ENCODE data around the gene HNRNPK.
"Not testable (repeated sequence)": the region's sequence is repeated elsewhere in the genome, so short reads cannot be mapped to it uniquely, and the experiment has no call there.

The HNRNPK gene

DNA sequence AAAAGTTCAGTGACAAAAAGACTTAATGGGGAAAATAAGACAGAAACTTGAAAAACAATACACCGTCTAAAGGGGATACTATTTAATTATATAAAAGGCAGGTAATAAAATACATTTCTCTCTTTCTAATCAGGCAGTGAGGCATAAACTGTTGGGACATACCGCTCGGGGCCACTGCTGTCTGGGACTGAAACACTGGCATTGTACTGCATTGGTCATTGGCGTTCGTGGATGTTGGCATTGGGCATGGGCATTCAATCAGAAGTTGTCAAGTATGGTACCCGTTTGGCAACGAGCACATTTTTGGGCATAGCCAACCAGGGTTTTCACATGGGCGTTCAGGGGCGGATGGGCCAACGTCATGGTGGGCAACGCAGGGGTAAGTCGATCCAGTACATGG is 4.7 kb downstream of the HNRNPK start:
- no peak for DNase-seq

DNA sequence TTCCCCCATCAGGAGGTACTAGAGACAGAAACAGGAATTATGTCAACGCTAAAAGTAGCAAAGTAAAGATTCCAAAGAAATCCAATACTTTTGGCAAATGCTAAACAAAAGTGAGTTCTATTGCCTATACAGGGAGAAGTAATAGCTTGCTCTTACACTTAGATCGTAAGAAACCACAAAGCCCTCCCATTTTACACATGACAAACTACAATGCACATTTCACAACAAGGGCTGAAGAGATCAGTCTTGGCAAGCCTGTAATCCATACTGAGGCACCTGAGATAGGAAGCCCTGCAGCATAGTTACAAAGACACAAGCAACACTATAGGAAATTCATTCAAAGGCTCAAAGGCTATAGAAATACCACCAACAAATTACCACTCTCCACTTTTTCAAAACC is 7.7 kb downstream of the HNRNPK start:
- DNase-seq = no peak

DNA sequence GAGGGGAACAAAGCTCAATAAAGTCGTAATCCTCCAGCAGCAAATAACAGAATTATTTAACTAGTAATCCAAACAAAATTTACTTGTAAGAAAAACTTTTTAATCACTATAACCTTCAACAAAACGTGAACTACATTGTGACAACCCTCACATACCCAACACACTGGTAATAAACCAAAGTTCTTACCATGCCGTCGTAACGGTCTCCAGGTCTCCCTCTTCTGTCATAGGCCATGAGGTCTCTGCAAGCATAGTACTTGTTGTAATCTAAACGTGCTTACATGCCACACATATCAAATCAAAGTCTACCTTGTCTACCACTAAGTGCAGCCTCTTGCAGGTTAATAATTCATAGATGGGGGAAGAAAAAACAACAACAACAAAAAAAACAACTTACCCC is 8.5 kb downstream of the HNRNPK start:
- DNase-seq = no peak

DNA sequence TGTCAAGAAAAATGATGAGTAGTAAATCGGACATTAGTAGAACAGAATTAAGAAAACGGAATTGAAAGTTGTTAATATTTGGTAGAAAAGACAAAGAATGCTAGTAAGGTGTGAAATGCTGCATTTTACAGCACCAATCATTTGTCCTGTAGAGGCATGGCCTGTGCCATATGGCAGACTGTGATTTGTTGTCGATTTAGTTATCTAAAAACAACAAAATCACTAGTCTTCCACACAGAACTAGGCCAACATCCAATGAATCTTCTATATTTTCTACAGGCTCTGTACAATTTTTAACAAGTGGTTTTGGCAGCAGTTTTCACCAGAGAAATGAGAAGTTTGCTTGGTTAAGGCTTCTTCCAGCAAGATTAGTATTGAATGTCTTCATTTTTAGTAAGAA is 10.4 kb downstream of the HNRNPK start:
- DNase-seq = no peak

DNA sequence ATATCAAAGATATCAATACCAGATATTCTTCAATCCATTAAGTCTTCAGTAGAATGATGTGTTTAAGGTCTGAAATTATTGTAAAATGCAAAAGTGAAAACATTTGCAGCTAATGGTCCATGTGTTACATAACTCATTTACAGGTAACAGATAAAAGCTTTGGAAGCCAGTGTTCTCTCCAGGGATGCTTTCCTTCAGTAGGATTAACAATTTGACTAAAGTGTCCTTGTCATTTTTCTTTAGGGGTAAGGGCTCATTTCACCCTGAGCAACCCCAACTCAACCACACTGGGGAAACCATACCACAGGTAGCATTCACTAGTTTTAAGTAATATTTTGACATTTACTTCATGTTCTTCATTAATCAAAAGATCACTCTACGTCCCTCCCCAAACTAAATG is 12.9 kb downstream of the HNRNPK start:
- no peak for DNase-seq

DNA sequence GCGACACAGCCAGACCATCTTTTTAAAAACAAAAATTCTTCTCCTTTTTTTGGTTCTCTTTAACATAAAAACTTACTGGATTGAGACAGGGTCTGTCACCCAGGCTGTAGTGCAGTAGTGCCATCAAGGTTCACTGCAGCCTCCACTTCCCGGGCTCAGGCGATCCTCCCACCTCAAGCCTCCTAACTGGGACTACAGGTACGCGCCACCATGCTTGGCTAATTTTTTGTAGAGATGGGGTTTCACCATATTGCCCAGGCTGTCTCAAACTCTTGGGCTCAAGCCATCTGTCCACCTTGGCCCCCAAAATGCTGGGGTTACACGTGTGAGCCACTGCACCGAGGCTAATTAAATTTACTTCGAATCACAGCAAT is 13.8 kb downstream of the HNRNPK start:
- DNase-seq = no peak

DNA sequence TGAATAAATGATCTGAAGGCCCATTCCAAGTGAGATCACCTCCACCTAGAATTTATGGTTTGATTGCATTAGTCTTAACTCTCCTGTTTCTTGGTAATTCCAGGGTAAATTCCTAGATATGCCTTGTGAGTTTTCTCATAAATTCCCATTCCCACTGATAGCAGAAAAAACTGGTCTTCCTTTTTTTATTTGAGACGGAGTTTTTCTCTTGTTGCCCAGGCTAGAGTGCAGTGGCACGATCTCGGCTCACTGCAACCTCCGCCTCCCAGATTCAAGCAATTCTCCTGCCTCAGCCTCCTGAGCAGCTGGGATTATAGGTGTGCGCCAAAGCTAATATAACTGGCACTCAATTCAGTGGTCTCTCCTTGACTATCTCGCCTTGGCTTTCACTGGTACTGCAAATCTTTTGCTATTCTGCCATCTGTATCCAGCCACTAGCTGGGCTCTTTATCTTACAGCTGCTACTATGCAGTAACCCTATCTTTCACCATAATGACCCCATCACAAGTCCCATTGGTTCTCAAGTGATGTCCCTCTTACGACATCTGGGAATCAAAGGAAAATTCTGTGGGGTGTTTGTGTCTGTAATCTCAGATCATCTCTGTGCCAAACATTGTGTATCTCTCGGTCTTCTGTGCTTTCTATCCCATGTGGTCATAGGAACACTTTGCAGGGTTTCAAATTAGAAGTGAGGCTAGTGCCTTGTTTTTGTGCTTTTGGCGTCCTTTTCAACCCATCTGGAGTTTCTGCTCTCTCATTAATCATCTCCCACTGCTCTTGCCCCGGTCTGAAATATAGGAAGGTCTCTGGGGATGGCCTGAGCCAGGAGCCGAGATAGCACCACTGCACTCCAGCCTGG is 14.4 kb downstream of the HNRNPK start:
- peak; percentile 31 for DNase-seq

DNA sequence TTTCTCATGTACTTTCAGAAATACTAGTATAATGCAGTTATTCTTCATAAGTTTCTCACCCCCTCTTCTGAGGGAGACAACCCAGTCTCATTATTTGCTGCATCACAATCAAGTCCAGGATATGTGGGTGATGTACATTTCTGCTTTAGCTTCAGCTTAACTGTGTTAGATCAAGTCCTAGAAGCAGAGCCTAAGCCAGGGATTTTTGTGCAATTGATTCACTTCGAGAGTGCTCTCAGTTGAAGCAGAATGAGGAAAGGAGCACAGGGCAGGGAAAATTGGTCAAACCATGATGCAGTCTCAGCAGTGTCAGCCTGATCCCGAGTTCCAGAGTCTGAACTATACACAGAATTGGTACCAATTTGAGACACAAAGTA is 15.1 kb downstream of the HNRNPK start:
- DNase-seq = peak; percentile 31

DNA sequence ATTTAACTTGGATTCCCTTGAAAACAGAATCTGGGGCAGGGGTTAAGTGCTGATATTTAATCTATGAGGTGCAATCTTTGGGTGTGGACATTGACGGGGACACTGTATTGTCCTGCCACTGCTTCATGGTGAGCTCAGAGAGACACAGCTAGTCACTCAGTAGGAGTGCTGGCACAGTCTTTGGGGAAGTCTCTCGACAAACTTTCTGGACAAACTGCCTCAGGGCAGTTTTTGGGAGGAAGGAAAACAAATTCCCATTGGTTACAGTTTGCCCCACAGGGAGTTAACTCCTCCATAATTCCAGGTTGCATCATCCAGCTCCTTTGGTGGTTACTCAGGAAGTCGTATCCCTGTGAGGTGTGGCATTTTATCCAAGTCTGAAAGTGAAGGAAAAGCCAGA is 17.9 kb downstream of the HNRNPK start:
- peak; percentile 81 for DNase-seq

DNA sequence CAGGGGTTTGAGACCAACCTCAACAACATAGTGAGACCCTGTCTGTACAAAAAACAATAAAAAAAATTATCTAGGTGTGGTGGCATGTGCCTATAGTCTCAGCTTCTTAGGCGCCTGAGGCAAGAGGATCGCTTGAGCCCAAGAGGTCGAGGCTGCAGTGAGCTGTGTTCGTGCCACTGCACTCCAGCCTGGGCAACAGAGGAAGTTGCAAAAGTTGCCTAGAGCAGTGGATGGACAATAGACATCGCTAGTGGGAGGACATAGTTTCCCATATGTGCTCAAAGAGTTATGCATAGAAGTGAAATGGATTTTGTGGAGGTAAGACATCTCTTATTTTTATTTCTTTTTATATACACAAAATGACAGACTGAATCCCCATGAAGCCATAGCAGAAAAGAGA is 19.0 kb downstream of the HNRNPK start:
- no peak for DNase-seq

DNA sequence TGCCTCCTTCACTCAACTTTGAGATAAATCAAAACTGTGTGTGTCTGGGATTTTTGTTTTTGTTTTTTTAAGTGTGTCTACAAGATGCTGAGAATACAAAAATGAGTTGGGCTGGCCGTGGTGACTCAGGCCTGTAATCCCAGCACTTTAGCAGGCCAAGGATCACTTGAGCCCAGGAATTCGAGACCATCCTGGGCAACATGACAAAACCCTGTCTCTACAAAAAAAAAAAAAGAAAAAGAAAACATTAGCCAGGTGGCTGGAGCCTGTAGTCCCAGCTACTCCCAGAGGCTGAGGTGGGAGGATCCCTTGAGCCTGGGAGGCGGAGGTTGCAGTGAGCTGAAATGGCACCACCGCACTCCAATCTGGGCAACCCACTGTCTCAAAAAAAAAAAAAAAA is 21.0 kb downstream of the HNRNPK start:
- peak; percentile 82 for DNase-seq

DNA sequence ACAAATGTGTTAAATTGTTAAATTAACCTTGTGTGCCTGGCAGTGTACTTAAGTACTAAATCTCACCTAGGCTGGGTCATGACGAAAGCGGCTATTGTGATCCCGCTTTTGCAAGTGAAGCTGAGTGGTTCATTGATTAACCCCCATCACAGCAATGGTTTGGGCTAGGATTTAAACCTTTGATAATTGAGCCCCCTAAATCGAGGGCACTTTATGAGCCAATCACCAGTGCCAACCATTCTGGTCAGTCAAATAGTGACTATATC is 22.8 kb downstream of the HNRNPK start:
- DNase-seq = no peak

DNA sequence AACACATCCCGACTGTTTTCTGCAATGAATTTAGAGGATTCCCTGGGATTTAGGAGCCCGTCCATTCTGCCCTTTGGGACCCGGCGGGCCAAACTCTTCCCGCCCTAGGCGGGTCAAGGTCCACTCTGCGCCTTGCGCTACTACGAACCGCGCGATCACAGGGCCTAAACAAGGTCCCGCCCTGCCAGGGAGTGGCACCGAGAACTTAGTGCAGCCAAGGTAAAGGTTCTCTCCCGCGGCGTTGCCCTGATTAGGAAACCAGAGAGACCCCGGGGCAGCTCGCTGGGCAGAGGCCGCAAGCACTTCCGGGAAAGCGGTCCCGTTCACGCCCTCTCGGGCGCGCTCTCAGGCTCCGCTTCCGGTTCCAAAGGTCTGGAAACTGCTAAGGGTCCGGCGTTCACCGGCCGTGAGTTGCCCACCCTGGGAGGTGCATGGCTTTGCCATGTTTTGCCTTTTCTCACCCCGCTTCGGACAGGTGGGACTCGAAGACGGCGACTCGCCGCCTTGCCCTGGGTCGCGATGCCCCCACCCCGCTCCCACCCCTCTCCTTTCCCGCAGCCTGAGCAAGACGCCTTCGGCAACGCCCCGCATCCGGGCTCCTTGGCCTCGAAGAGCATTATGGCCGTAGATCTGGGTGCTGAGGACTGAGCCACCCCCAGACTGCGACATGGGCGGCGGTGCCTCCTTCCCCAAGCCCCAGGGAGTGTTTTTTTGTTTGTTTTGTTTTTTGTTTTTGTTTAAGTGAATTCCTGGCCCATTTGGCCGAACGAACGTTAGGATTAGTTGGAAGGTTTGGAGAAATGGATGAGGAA is 23.4 kb downstream of the HNRNPK start:
- peak; percentile 74 for DNase-seq

DNA sequence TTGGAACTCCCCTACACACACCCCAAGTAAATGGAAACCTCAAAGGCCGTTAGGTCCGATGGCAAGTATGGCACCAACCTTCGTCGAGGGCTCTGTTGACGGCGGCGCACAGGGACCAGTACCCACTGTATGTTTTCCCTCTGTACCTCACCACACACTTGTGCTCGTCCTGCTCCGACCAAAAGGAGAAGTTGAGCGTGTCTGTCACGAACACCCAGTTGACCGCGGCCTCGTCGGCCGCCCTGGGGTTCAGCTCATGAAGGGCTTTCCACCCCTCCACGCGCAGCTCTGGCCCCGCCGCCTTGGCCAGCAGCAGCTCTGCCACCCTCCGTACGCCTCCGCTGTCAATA is 24.0 kb downstream of the HNRNPK start:
- DNase-seq = no peak

DNA sequence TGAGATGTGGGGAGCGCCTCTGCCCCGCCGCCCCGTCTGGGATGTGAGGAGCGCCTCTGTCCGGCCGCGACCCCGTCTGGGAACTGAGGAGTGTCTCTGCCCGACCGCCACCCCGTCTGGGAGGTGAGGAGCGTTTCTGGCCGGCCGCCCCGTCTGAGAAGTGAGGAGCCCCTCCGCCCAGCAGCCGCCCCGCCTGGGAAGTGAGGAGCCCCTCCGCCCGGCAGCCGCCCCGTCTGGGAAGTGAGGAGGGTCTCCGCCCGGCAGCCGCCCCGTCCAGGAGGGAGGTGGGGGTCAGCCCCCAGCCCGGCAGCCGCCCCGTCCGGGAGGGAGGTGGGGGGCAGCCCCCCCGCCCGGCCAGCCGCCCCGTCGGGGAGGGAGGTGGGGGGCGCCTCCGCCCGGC is 31.9 kb downstream of the HNRNPK start:
- DNase-seq = not testable (repeated sequence)

DNA sequence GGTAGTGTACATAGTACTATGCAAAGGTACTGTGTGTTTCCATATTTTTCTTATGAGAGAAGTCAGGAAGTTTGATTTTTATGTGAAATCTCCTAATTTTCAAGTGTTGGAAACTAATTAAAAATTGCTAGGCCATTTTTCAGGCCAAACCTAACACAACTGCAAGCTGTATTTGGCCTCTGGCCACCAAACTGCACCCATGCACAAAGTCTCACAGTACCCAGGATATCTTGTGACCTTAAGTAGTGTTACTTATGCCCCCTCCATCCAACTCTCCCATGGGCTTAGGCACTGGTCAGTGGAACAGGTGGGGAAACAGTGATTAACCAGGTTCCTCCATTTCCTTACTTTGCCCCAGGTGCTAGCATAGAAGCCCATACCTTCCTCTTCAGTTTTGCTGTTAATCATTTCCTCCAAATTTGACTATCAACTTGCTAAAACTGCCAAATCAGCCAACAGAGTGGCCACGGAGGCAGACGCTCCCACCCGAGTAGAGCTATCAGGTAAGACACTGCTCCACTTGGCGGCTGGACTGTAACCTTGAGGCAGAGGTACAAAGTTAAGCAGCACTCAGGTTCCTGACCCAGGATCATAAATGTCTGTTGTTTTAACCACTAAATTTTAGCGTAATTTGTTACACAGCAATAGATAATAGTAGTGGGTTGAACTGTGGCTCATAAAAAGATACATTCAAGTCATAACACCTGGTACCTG is 39.3 kb downstream of the HNRNPK start:
- no peak for DNase-seq

DNA sequence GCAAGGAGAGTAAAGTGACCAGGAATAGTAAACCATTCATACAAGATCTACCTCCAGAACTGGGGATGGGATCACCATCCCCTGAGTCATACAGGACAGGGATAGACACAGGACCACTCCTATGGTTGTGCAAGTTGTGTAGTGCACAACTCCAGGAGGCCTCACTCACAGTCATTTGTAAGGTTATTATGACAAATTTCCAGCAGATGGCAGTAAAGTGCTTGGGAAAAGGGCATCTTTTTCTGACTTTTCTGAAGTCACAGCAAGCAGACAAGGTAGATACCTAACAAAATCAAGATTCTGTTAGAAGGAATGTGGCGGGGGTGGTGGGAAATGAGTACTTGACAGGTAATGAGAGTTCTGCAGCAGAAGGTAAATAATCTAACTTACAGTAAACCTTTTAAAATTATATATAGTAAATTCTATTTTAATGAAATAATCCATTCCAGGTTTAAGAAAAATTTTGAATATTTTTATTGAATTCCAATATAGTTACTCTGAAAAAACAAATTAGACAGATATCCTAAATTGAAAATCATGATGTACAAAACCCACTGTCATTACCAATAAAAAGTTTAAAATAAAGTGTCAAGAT is 42.1 kb downstream of the HNRNPK start:
- peak; percentile 66 for DNase-seq

DNA sequence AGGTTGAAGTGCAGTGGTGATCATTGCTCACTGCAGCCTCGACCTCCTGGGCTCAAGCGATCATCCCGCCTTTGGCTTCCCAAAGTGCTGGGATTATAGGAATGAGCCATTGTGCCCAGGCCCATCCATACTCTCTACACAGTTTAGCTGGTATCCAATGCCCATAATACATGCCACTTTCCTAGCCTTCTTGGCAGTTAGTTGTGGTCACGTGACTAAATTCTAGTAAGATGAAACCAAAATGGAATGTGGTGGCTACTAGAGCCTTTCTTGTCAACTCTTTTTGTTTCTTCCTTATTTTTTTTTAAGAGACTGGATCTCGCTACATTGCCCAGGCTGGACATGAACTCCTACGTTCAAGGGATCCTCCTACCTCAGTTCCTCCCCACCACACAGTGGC is 43.5 kb downstream of the HNRNPK start:
- no peak for DNase-seq

DNA sequence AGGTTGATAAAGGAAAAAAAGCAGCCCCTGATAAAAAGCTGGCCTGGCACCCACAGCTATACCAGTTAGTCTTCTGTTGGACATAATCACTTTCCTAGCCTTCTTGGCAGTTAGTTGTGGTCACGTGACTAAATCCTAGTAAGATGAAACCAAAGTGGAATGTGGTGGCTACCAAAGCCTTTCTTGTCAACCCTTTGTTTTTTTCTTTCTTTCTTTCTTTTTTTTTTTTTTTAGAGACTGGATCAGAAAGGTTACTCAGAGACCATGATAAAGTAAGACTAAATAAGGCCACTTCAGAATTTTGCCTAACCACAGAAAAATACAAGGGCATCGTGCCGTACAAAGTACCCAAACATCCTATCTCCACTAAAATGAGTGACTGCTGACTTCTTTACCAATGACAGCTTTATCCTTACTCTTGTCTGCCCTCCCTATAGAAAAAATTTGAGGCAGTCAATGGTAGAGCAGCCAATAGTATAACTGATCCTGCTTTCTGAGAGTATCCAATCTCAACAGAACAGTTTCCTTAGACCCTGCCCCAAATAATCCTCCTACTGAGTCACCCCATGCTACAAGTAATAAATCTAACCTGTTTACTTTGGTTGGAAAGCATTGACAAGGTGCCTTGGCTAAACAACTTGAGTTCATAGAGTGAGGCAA is 44.6 kb downstream of the HNRNPK start:
- peak; percentile 72 for DNase-seq

DNA sequence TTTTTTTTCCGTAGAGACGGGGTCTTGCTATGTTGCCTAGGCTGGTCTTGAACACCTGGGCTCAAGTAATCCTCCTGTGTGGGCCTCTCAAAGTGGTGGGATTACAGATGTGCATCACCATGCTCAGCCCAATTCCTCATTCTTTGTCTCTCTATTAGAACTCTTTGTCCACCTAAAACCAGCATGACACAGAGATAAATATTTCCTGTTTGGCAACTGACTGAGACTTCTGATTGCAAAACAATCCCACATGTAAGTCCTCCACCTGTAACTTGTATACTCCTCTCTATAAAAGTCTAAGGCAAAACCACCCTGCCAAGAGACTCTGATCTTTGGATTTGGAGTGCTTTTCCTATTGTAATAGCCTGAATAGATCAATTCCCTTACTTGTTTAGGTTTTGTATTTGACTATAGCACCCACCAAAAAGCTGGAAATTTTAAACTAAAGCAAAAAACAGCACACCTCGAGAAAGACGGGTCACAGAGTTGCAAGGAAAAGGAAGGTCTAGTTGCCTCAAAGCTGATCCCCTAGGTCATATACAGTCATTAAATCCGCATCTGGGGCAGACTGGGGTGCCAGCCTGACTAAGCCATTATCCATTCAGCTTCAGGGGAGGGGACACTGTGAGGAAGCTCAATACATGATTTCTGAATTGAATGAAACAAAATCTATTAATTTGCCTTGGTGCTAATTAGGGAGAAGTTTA is 45.3 kb downstream of the HNRNPK start:
- DNase-seq = peak; percentile 48

DNA sequence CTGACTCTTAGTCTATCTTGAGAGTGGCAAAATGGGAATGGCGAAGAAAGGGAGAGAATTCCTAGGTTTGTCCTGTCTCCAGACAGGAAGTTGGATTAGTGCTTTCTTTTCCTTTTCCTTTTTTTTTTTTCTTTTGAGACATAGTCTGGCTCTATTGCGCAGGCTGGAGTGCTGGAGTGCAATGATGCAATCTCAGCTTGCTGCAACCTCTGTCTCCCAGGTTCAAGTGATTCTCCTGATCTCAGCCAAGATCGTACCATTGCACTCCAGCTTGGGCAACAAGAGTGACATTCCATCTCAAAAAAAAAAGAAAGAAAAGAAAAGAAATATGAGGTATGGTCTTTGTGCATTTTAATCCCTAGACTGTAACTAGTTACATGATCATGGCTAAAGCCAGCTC is 46.2 kb downstream of the HNRNPK start:
- peak; percentile 18 for DNase-seq

DNA sequence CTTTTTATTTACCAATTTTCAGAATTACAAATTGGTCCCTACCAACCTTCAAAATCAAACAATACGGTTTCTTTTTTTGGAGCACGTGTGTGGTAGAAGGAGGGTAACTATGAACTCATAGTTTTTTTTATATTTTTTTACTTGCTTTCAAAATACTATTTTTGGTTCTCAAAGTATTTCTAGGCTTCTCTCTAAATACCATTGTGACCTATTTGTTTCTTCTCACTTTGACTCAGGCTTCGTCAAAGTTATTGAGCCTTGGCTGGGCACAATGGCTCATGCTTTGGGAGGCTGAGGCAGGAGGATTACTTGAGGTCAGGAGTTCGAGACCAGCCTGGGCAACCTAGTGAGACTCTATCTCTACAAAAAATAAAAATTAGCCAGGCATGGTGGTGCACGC is 47.2 kb downstream of the HNRNPK start:
- DNase-seq = no peak

DNA sequence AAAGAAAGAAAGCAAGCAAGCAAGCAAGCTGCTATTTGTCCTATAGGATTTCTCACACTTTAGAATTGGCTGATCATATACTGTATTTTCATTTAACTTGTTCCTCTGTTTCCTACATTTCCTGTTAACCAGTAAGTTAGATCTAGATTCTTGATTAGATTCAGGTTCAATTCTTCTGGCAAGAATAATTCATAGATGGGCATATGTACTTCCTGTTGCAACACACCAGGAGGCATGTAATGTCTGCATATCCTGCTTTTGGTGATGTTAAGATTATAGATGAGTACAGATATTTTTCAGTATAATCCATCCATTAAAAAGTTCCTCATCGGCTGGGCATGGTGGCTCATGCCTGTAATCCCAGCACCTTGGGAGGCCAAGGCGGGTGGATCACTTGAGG is 48.0 kb downstream of the HNRNPK start:
- no peak for DNase-seq

Measured in EL (cell line).